ENCODE data around the gene PCGF2.

PCGF2 gene

DNA sequence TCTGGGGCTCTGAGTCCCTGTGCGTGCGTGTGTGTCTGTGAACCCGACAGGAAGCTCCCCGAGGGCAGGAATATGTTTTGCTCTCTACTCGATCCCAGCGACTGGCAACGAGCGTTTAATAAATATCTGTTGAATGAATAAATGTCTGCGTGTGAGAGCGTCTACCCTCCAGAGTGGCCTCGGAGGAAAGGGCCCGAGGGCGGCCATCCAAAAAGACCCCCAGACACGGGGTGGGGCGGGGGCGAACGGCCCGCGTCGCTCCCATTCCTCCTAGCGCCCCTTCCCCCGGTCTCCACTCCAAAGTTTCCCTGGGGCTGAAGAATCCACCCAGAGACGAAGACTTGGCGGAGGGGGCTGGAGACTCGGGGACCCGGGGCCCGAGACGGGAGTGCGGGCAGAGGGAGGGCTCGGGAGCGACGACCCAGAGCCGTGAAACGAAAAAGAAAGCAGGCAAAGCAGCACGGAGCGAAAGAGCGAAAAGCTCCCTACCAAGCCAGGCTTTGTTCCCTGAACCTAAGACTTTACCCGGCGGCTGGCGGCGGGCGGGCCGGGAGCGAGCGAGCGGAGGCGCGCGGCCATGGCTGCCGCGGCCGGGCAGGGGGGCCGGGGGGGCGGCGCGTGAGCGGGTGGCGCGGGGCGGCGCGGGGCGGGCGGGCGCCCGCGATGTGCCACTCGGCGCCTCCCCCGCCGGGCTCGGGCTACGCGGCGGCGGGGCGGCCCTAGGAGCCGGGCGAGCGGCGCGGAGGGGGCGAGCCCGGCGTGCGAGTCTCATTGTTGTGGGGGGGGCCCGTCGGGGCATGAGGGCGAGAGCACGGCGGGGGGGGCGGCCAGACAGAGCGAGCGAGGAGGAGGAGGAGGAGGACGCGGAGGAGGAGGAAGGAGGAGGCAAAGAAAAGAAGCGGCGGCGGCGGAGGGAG is 43.3 kb downstream of the PCGF2 start, which contains the start of gene MLLT6:
TSS of gene MLLT6 (plus strand) at position 668 of the 917 bp plus-strand sequence. CDS start 360 bp downstream, outside the sequence.
- TF ChIP-seq, protein P1, sequence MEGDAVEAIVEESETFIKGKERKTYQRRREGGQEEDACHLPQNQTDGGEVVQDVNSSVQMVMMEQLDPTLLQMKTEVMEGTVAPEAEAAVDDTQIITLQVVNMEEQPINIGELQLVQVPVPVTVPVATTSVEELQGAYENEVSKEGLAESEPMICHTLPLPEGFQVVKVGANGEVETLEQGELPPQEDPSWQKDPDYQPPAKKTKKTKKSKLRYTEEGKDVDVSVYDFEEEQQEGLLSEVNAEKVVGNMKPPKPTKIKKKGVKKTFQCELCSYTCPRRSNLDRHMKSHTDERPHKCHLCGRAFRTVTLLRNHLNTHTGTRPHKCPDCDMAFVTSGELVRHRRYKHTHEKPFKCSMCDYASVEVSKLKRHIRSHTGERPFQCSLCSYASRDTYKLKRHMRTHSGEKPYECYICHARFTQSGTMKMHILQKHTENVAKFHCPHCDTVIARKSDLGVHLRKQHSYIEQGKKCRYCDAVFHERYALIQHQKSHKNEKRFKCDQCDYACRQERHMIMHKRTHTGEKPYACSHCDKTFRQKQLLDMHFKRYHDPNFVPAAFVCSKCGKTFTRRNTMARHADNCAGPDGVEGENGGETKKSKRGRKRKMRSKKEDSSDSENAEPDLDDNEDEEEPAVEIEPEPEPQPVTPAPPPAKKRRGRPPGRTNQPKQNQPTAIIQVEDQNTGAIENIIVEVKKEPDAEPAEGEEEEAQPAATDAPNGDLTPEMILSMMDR (IDR thresholded peaks at IDR 0.05; ENCODE audit: extremely low read depth, missing control alignments), result no peak
- DNase-seq (ENCODE audit: low spot score), result peak; percentile 87

- peak; percentile 91 for DNase-seq (ENCODE audit: low spot score)
- TF ChIP-seq, protein P1 (IDR thresholded peaks at IDR 0.05; ENCODE audit: extremely low read depth, missing control alignments), result no peak
Observed at GRCh38 chr17:38703742-38704605, 44.2 kb downstream of the PCGF2 start.

DNA sequence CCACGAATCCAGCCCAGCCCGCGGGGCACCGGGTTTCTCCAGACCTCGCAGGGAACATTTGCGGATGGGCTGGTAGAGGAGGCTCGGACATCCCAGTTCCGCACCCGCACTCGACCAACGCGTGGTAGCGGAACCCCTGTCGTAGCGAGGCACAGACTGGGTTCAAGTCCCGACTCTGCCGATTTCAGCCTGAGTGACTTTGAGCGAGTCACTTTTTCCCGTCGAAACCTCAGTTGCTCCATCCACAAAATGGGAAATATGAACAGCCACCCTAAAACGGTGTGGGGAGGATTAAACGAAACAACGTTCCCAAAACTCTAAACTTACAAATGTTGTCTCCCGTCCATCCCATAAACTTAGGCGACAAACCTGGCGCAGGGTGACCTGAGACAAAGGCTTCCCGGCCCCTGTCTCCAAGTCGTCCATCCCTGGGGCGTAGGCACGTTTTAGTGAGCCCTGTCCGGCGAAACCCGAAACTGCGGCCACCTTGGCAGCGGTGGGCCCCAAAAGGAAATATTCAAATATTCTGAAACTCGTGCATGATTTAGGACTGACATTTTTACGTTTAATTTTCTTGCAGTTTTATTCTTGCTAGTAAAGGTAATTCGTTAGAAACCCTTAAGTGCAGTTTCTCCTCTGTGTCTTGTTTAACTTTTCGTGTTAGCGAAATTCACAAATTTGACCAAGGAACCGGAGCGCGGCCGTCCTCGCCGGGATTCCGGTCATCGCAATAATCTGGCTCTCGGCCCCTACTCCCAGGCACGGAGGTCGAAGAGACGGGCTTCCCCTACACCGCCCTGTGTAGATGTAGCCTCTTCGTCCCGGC is 45.0 kb downstream of the PCGF2 start:
- TF ChIP-seq, protein P1 (IDR thresholded peaks at IDR 0.05; ENCODE audit: extremely low read depth, missing control alignments), result no peak
- DNase-seq (ENCODE audit: low spot score), result peak; percentile 45

DNA sequence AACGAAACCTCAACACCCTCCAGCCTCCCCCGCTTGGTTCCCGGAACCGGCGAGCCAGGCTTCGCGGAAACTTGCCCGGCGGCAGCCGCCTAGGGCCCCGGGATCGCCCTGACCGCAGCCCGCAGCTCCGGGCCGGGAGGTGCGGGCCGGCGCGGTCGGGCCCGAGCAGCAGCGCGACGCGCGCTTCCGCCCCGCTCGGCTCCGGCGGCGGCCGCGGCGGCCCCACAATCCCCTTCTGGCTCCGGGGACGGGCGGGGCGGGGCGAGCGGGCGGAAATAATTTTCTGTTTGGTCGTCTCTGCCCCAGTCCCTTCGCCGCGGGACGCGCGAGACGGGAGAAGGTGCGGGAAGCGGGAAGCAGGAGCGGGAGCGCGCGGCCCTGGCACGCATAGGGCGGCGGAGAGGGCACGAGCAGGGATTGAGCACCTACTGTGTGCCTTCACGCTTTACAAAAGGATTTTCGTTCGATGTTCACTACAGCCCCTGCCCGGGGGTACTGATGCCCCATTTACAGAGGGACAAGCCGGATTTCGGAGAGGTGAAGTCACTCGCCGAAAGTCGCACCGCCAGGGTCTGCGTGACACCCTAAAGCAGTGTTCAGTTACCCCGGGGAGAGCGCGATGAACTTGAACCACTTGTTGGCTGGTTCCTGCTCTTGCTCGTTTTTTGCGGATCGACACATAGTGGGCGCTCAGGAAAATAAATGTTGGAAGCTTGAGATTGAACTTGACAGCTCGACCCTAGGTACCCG is 45.8 kb downstream of the PCGF2 start:
- TF ChIP-seq, protein P1 (IDR thresholded peaks at IDR 0.05; ENCODE audit: extremely low read depth, missing control alignments), result no peak
- DNase-seq (ENCODE audit: low spot score), result peak; percentile 88

- peak; percentile 82 for DNase-seq (ENCODE audit: low spot score)
- TF ChIP-seq, protein P1 (IDR thresholded peaks at IDR 0.05; ENCODE audit: extremely low read depth, missing control alignments), result no peak
Observed at GRCh38 chr17:38701504-38702165, 46.5 kb downstream of the PCGF2 start.

GRCh38 chr17:38698760-38699159 is 49.4 kb downstream of the PCGF2 start:
- DNase-seq (ENCODE audit: low spot score), result no peak
- TF ChIP-seq, protein P1 (IDR thresholded peaks at IDR 0.05; ENCODE audit: extremely low read depth, missing control alignments), result no peak
